D721Med (cell line): ENCODE measurements around the gene LPAR1.

Experiments
- DNase-seq: peaks from one replicate; pipeline ENCODE4 v3.0.0; 2011; ENCODE audit warnings: low spot score; ENCODE audit not compliant: insufficient read length
- FAIRE-seq: peaks from 2 replicates; lab custom pipeline; 2011; peaks lifted over from hg19 to GRCh38; lab: Jason Lieb, UNC
- CTCF ChIP-seq: IDR thresholded peaks from 2 replicates; pipeline ENCODE4 v1.5.1; 2012; ENCODE audit warnings: mild to moderate bottlenecking, control low read depth; ENCODE audit not compliant: insufficient read depth; ENCODE audit errors: missing control alignments

The LPAR1 gene

GRCh38 chr9:110951805-110952539, 86.3 kb downstream of the LPAR1 start:
- FAIRE-seq (no peak), DNase-seq (no peak)
- no peak for TF ChIP-seq CTCF

- FAIRE-seq (no peak), DNase-seq (no peak)
- no peak for TF ChIP-seq CTCF
Measured at GRCh38 chr9:110950041-110950645, 88.1 kb downstream of the LPAR1 start.

- no peak for TF ChIP-seq CTCF
- FAIRE-seq (no peak), DNase-seq (no peak)
Measured at GRCh38 chr9:110949081-110949480, 89.2 kb downstream of the LPAR1 start.

- FAIRE-seq (no peak), DNase-seq (no peak)
- TF ChIP-seq CTCF, result no peak
Measured at GRCh38 chr9:110947491-110948044, 90.7 kb downstream of the LPAR1 start.

GRCh38 chr9:110942522-110942921, 95.7 kb downstream of the LPAR1 start:
- no peak for DNase-seq
- FAIRE-seq, result no peak
- no peak for TF ChIP-seq CTCF

- no peak for TF ChIP-seq CTCF
- DNase-seq, result no peak
- no peak for FAIRE-seq
Measured at GRCh38 chr9:110940951-110941557, 97.2 kb downstream of the LPAR1 start.
